Sigmoid colon (tissue), 4 donors: ENCODE results near the gene GDPD3.

ENCODE experiments used
- EP300 ChIP-seq, 4 donors: sonication (generic); formaldehyde crosslinking; IDR thresholded peaks; one replicate each; pipeline ENCODE4 v1.6.1; 2017; ENCODE audit warnings: antibody characterized with exemption in 4 of 4
- POLR2A ChIP-seq, 2 donors: fragments of 450-650 bp; IDR thresholded peaks; one replicate each; pipeline ENCODE4 v1.6.1; 2016; ENCODE audit warnings: antibody characterized with exemption in 2 of 2, mild to moderate bottlenecking in 2 of 2, moderate library complexity in 2 of 2
- POLR2AphosphoS5 ChIP-seq, 4 donors: sonication (generic); formaldehyde crosslinking; IDR thresholded peaks; one replicate each; pipeline ENCODE4 v1.6.1; 2017; ENCODE audit warnings: antibody characterized with exemption in 4 of 4
- TF ChIP-seq, protein P1 (sequence below), 4 experiments: fragments of 450-650 bp in 3 of 4; fragments of 200-600 bp in 1 of 4; IDR thresholded peaks; one replicate each; pipeline ENCODE4 v1.5.1; 2016 to 2019; ENCODE audit warnings: antibody characterized with exemption in 4 of 4, mild to moderate bottlenecking in 3 of 4, moderate library complexity in 2 of 4

DNA sequence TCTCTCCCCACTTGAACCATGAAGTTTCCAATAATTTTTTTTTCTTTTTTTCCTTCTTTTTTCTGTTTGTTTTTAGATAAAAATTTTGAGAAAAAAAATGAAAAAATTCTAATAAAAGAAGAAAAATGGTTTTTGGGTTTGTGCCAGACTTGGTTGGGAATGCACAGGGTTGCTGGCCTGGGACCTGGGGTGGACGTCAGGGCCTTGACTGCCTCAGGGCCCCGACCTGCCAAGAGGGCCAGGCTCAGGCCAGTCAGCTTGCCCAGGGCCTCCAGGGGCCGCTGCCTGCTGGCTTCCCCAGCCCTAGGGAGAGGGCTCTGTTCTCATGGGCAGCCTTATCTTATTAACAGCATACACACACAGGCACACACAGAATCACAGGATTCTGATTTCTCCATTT is 28.1 kb downstream of the GDPD3 start:
- TF ChIP-seq, protein P1, sequence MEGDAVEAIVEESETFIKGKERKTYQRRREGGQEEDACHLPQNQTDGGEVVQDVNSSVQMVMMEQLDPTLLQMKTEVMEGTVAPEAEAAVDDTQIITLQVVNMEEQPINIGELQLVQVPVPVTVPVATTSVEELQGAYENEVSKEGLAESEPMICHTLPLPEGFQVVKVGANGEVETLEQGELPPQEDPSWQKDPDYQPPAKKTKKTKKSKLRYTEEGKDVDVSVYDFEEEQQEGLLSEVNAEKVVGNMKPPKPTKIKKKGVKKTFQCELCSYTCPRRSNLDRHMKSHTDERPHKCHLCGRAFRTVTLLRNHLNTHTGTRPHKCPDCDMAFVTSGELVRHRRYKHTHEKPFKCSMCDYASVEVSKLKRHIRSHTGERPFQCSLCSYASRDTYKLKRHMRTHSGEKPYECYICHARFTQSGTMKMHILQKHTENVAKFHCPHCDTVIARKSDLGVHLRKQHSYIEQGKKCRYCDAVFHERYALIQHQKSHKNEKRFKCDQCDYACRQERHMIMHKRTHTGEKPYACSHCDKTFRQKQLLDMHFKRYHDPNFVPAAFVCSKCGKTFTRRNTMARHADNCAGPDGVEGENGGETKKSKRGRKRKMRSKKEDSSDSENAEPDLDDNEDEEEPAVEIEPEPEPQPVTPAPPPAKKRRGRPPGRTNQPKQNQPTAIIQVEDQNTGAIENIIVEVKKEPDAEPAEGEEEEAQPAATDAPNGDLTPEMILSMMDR (IDR thresholded peaks at IDR 0.05) = no peak
- TF ChIP-seq POLR2A (IDR thresholded peaks at IDR 0.05) = no peak
- no peak for TF ChIP-seq EP300 (IDR thresholded peaks at IDR 0.05)
- TF ChIP-seq POLR2AphosphoS5 (IDR thresholded peaks at IDR 0.05) = no peak
